HFFc6 (cell line): ENCODE data around the gene HTRA3. TPM values are rescaled to one million over a fixed set of nuclear protein-coding genes. Genes with fewer than 3 reads are reported as not detected.

Experiments
- DNase-seq: peaks from one replicate; pipeline ENCODE4 v3.0.0-alpha.2; 2018
- H3K27ac Mint-ChIP-seq: 2 replicates; pipeline ENCODE4 v1.8.0; 2020; ENCODE audit warnings: mild to moderate bottlenecking, mixed read lengths
- H3K27me3 Mint-ChIP-seq: 2 replicates; pipeline ENCODE4 v1.8.0; 2021; ENCODE audit warnings: mild to moderate bottlenecking, moderate library complexity, mixed read lengths; ENCODE audit not compliant: insufficient read depth
- H3K36me3 Mint-ChIP-seq: 2 replicates; pipeline ENCODE4 v1.8.0; 2021; ENCODE audit warnings: low read depth, mixed read lengths
- H3K4me1 Mint-ChIP-seq: 2 replicates; pipeline ENCODE4 v1.8.0; 2020; ENCODE audit warnings: low read depth, mixed read lengths
- H3K4me3 Mint-ChIP-seq: 2 replicates; pipeline ENCODE4 v1.8.0; 2020; ENCODE audit warnings: mild to moderate bottlenecking, moderate library complexity, mixed read lengths
- H3K9me3 Mint-ChIP-seq: 2 replicates; pipeline ENCODE4 v1.8.0; 2020; ENCODE audit warnings: mild to moderate bottlenecking, mixed read lengths
- total RNA-seq, 6 experiments: library from RNA; stranded (reverse); fragmentation: NEBNext Ultra II Directional; extraction: Animal tissue kit (Norgen Biotek cat#: 25700); gene quantifications; 2 replicates in 1 of 6; 3 replicates in 5 of 6; pipeline ENCODE4 v1.2.3, GENCODE V29; 2021
- TF ChIP-seq, protein P1 (sequence below): fragments of 200-600 bp; sonication (generic); IDR thresholded peaks from 2 replicates; pipeline ENCODE4 v1.5.0; 2021; ENCODE audit warnings: antibody characterized with exemption, mild to moderate bottlenecking

HTRA3 gene
- total RNA-seq, 6 experiments from 2014 or later = 4.2 to 7.0 (median 4.8) TPM

DNA sequence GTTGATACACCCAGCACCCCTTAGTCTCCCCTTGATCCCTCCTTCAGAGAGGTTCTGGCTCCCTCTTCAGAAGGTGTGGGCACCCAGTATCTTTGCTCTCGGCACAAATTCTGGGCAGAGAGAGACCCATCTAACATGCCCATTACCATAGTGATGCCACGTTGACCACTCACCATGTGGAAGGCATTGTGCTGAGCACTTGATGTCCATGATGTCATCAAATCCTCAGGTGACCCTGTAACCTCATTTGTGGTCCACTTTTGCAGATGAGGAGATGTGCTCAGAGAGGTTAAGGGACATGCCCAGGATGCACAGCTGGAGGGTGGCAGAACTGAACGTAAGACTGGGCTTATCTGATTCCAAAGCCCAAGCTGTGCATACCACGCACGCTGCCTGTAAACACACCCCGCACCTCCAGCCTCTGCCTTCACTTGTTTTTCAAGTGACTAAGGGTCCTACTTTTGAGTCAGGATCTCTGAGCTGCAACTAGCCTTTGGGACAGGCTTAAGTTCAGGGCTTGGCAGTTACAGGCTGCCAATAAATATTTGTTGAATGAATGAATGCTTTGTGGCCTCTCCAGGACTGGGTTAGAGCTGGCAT, 55.2 kb downstream of the HTRA3 start:
- Mint-ChIP-seq H3K4me1 (peaks cover 19% of the 10 kb centered on the region), H3K27ac (no peak overlapping the region), H3K36me3 (no peaks in the 10 kb centered on the region), H3K27me3 (peaks cover 7% of the 10 kb centered on the region), H3K4me3 (no peak overlapping the region), H3K9me3 (peaks cover 8% of the 10 kb centered on the region)
- TF ChIP-seq, protein P1, sequence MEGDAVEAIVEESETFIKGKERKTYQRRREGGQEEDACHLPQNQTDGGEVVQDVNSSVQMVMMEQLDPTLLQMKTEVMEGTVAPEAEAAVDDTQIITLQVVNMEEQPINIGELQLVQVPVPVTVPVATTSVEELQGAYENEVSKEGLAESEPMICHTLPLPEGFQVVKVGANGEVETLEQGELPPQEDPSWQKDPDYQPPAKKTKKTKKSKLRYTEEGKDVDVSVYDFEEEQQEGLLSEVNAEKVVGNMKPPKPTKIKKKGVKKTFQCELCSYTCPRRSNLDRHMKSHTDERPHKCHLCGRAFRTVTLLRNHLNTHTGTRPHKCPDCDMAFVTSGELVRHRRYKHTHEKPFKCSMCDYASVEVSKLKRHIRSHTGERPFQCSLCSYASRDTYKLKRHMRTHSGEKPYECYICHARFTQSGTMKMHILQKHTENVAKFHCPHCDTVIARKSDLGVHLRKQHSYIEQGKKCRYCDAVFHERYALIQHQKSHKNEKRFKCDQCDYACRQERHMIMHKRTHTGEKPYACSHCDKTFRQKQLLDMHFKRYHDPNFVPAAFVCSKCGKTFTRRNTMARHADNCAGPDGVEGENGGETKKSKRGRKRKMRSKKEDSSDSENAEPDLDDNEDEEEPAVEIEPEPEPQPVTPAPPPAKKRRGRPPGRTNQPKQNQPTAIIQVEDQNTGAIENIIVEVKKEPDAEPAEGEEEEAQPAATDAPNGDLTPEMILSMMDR = no peak
- DNase-seq = peak; percentile 59

DNA sequence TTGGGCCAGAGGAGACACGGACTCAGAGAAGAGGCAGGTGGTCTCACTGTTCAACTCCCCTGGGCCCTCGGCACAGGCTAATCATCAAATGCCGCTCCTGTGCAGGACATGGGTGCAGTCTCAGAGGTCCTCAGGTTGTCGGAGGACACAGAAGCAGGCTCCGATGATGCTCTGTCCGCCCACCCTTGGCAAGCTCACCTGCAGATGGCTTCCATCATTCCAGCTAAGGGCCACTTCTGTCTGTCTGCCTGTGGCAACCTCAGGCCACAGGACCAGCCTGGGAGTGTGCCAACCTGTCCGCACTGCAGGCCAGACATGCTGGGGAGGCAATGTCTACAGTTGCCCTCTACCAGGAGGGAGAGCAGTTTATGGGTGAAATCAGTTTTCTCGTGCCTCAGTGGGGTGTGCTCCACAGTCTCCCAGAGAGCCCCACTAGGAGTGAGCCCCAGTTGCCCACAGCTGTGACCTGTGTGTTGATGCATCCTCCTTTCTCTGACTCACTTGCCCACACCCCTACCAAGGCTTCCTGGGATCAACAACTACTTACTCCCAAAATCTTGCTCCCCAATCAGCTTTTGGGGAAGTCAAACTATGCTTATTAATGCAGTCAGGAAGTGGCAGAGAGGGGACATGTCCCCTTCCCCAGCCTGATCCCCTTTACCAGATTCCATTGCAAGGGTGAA, 55.9 kb downstream of the HTRA3 start:
- Mint-ChIP-seq H3K27ac (no peak overlapping the region), H3K4me1 (peaks cover 19% of the 10 kb centered on the region), H3K27me3 (peaks cover 8% of the 10 kb centered on the region), H3K36me3 (no peaks in the 10 kb centered on the region), H3K9me3 (peaks cover 8% of the 10 kb centered on the region), H3K4me3 (no peak overlapping the region; the same call in 1 of the 2 replicates)
- TF ChIP-seq, protein P1 = no peak
- DNase-seq = peak; percentile 4

DNA sequence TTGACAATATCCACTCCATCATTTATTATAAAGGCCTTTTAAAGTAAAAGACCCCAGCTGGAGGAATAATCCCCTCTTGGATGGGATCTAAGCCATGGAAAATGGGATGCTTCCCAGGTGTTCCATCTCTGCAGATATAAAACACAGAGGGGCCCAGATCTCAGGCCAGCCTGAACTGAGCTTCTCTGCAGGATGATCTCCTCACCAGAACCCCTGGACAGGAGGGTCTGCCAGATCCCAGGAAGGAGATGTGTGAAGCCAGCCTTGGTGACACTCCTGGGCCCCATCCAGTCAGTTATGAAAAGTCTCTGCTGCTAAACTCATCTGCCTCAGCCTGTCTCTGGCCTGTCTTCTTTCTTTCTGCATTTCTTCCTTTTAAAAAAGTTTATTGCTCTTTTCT, 56.7 kb downstream of the HTRA3 start:
- no peak overlapping the region for H3K4me3 Mint-ChIP-seq
- peaks cover 8% of the 10 kb centered on the region for H3K9me3 Mint-ChIP-seq
- H3K27me3 Mint-ChIP-seq = peaks cover 16% of the 10 kb centered on the region
- H3K27ac Mint-ChIP-seq = no peak overlapping the region
- TF ChIP-seq, protein P1 = no peak
- H3K4me1 Mint-ChIP-seq = peaks cover 19% of the 10 kb centered on the region
- no peak for DNase-seq
- no peaks in the 10 kb centered on the region for H3K36me3 Mint-ChIP-seq

DNA sequence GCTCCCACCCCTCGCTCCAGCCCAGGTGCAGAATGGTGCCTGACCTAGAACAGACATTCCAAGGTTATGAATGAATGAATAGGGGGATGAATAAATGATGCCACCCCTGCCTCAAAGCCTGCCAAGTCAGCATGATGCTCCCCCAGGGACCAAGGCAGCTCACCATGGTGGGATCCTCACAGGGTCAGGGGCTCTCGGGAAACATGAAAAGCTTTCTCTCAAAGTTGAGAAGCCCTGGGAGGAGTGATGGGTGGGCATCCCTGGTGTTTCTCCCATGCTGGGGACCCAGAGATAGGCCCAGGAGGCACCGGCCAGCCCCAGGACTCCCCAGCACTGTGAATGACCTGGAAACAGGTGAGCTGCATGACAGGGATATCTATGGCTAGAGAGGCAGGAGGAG, 58.9 kb downstream of the HTRA3 start:
- Mint-ChIP-seq H3K36me3 (no peaks in the 10 kb centered on the region), H3K27me3 (peaks cover 18% of the 10 kb centered on the region), H3K4me1 (peaks cover 19% of the 10 kb centered on the region), H3K27ac (no peak overlapping the region), H3K4me3 (no peak overlapping the region), H3K9me3 (peaks cover 15% of the 10 kb centered on the region)
- TF ChIP-seq, protein P1 = no peak
- no peak for DNase-seq

DNA sequence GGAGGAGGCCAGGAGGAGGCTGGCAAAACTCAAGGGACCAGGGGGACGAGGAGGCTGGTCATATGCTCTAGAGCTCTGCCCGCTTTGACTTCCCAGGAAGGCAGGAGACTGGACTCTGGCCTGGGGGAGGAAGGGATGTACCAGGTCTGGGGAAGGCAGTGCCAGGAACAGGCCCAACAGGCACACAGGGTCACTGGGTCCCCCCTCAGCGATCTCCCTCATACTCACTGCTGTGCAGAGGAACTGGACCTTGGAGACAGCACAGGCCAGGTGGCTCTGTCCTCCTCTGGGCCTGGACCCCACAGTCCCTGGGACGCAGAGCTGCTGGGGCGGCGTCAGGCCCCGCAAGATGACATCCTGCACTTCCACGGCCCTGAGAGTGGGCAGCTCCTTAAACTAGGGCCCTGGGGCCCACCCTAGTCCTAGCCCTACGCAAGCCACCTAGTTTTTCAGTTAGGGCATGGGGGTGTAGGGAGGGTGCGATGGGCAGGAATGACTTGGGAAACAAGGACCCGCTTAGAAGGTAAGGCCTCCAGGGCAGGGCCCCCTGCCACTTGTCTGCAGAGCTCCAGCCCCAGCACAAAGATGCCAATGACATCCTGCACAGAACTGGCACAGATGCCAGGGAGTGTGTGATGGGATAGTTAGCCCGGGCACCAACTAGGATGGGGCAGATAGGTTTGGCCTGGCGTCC, 59.5 kb downstream of the HTRA3 start:
- H3K27me3 Mint-ChIP-seq = peaks cover 18% of the 10 kb centered on the region
- H3K36me3 Mint-ChIP-seq = no peaks in the 10 kb centered on the region
- peaks cover 13% of the 10 kb centered on the region for H3K9me3 Mint-ChIP-seq
- H3K4me3 Mint-ChIP-seq = no peak overlapping the region
- no peak for DNase-seq
- TF ChIP-seq, protein P1 = no peak
- H3K4me1 Mint-ChIP-seq = peaks cover 19% of the 10 kb centered on the region
- no peak overlapping the region for H3K27ac Mint-ChIP-seq
